ENCODE data around the gene C1orf74. TPM values are rescaled to one million over a fixed set of nuclear protein-coding genes. Genes with fewer than 3 reads are reported as not detected.

The C1orf74 gene
- total RNA-seq, 1 experiment from 2014 or later = 4.6 TPM

DNA sequence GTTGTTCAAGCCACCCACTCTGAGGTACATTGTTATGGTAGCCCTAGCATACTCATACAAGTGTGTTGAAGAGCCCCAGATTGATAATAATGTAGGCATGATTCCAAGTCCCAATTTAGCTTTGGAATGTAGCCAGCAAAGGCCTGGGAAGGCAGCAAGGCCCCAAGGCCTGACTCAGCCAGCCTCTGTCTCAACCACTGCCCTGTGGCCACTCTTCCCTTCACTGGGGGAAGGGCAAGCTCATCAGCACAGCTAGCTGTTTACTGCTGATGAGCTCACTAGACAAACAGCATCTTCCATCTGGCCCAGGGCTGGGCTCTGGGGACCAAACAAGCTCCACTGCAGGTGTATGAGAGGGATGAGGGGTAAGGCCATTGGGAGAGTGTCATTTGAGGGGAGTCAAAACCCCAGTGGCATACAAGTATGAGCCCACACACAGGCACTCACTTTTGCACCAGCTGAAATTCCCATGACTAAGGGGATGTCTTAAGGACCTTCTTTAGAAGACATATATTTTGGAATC is 23.8 kb upstream of the C1orf74 start (continued):
- TF ChIP-seq, protein P1, sequence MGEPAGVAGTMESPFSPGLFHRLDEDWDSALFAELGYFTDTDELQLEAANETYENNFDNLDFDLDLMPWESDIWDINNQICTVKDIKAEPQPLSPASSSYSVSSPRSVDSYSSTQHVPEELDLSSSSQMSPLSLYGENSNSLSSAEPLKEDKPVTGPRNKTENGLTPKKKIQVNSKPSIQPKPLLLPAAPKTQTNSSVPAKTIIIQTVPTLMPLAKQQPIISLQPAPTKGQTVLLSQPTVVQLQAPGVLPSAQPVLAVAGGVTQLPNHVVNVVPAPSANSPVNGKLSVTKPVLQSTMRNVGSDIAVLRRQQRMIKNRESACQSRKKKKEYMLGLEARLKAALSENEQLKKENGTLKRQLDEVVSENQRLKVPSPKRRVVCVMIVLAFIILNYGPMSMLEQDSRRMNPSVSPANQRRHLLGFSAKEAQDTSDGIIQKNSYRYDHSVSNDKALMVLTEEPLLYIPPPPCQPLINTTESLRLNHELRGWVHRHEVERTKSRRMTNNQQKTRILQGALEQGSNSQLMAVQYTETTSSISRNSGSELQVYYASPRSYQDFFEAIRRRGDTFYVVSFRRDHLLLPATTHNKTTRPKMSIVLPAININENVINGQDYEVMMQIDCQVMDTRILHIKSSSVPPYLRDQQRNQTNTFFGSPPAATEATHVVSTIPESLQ (CRISPR knock-in tag; IDR thresholded peaks at IDR 0.05) = no peak
- TF ChIP-seq IRF2 (CRISPR knock-in tag; IDR thresholded peaks at IDR 0.05; ENCODE audit: borderline replicate concordance, low read depth) (no peak), ZNF232 (CRISPR knock-in tag; IDR thresholded peaks at IDR 0.05) (no peak), NFYB (CRISPR knock-in tag; conservative IDR thresholded peaks at IDR 0.05; ENCODE audit: low read depth) (no peak), GABPB1 (CRISPR knock-in tag; IDR thresholded peaks at IDR 0.05) (no peak), FOXK1 (CRISPR knock-in tag; IDR thresholded peaks at IDR 0.05) (no peak)
- TF ChIP-seq, protein P2, sequence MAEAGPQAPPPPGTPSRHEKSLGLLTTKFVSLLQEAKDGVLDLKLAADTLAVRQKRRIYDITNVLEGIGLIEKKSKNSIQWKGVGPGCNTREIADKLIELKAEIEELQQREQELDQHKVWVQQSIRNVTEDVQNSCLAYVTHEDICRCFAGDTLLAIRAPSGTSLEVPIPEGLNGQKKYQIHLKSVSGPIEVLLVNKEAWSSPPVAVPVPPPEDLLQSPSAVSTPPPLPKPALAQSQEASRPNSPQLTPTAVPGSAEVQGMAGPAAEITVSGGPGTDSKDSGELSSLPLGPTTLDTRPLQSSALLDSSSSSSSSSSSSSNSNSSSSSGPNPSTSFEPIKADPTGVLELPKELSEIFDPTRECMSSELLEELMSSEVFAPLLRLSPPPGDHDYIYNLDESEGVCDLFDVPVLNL (CRISPR knock-in tag; IDR thresholded peaks at IDR 0.05; ENCODE audit: borderline replicate concordance, low read depth) = no peak

DNA sequence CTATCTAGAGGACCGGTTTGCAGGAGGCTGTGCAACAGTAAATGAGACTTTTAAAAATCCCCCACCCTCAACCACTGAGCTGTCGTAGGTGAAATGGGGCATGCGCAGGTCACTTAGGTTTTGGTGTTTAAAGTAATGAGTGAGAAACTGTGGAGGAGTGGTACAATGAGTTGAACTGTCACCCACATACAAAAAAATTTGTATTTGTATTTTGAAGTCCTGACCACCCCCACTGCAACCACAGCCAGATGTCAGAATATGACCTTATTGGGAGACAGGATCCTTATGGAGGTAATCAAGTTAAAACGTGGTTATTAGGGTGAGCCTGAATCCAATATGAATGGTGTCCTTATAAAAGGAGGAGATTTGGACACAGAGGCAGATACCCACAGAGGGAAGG is 23.1 kb upstream of the C1orf74 start:
- no peaks in the 10 kb centered on the region; the same call in none of the 2 replicates for H3K27me3 Mint-ChIP-seq (ENCODE audit: low read depth)
- no peak overlapping the region for H3K27ac Mint-ChIP-seq
- TF ChIP-seq GTF2I (CRISPR knock-in tag; conservative IDR thresholded peaks at IDR 0.05) (no peak), ZNF671 (CRISPR knock-in tag; IDR thresholded peaks at IDR 0.05) (no peak), ESRRA (CRISPR knock-in tag; IDR thresholded peaks at IDR 0.05; ENCODE audit: borderline replicate concordance) (no peak), EMX1 (CRISPR knock-in tag; IDR thresholded peaks at IDR 0.05) (no peak), ZNF121 (CRISPR knock-in tag; IDR thresholded peaks at IDR 0.05) (no peak)
- TF ChIP-seq, protein P3, sequence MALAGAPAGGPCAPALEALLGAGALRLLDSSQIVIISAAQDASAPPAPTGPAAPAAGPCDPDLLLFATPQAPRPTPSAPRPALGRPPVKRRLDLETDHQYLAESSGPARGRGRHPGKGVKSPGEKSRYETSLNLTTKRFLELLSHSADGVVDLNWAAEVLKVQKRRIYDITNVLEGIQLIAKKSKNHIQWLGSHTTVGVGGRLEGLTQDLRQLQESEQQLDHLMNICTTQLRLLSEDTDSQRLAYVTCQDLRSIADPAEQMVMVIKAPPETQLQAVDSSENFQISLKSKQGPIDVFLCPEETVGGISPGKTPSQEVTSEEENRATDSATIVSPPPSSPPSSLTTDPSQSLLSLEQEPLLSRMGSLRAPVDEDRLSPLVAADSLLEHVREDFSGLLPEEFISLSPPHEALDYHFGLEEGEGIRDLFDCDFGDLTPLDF (CRISPR knock-in tag; IDR thresholded peaks at IDR 0.05) = no peak
- TF ChIP-seq, protein P4, sequence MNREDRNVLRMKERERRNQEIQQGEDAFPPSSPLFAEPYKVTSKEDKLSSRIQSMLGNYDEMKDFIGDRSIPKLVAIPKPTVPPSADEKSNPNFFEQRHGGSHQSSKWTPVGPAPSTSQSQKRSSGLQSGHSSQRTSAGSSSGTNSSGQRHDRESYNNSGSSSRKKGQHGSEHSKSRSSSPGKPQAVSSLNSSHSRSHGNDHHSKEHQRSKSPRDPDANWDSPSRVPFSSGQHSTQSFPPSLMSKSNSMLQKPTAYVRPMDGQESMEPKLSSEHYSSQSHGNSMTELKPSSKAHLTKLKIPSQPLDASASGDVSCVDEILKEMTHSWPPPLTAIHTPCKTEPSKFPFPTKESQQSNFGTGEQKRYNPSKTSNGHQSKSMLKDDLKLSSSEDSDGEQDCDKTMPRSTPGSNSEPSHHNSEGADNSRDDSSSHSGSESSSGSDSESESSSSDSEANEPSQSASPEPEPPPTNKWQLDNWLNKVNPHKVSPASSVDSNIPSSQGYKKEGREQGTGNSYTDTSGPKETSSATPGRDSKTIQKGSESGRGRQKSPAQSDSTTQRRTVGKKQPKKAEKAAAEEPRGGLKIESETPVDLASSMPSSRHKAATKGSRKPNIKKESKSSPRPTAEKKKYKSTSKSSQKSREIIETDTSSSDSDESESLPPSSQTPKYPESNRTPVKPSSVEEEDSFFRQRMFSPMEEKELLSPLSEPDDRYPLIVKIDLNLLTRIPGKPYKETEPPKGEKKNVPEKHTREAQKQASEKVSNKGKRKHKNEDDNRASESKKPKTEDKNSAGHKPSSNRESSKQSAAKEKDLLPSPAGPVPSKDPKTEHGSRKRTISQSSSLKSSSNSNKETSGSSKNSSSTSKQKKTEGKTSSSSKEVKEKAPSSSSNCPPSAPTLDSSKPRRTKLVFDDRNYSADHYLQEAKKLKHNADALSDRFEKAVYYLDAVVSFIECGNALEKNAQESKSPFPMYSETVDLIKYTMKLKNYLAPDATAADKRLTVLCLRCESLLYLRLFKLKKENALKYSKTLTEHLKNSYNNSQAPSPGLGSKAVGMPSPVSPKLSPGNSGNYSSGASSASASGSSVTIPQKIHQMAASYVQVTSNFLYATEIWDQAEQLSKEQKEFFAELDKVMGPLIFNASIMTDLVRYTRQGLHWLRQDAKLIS (CRISPR knock-in tag; IDR thresholded peaks at IDR 0.05; ENCODE audit: borderline replicate concordance) = no peak
- CTCF ChIA-PET = interaction anchor here (0.6 to 1.6 kb wide), 6 partner anchors 14 to 231 kb away, joined by 3 to 8 read pairs (median 3); no protein-coding TSS in a partner anchor
- no peaks in the 10 kb centered on the region for H3K9me3 Mint-ChIP-seq
- H3K4me1 Mint-ChIP-seq = peaks cover 17% of the 10 kb centered on the region
- no peak overlapping the region for H3K4me3 Mint-ChIP-seq
- no peaks in the 10 kb centered on the region for H3K36me3 Mint-ChIP-seq
- DNase-seq (ENCODE audit: low spot score) (no peak), ATAC-seq (no peak)
- POLR2A ChIA-PET = no interaction called here

All from WTC11 (cell line).